ENCODE results near the gene CARD19. TPM values are rescaled to one million over a fixed set of nuclear protein-coding genes. Genes with fewer than 3 reads are reported as not detected.

The CARD19 gene
- total and polyA plus RNA-seq, 2 donors (not counting 1 experiment from before 2014, with no cell fraction given) = 31.9 to 63.4 TPM

GRCh38 chr9:93119953-93120845, 24.2 kb downstream of the CARD19 start:
- peak; percentile 86 for ATAC-seq (ENCODE audit: low read depth)
- TF ChIP-seq, protein P1, sequence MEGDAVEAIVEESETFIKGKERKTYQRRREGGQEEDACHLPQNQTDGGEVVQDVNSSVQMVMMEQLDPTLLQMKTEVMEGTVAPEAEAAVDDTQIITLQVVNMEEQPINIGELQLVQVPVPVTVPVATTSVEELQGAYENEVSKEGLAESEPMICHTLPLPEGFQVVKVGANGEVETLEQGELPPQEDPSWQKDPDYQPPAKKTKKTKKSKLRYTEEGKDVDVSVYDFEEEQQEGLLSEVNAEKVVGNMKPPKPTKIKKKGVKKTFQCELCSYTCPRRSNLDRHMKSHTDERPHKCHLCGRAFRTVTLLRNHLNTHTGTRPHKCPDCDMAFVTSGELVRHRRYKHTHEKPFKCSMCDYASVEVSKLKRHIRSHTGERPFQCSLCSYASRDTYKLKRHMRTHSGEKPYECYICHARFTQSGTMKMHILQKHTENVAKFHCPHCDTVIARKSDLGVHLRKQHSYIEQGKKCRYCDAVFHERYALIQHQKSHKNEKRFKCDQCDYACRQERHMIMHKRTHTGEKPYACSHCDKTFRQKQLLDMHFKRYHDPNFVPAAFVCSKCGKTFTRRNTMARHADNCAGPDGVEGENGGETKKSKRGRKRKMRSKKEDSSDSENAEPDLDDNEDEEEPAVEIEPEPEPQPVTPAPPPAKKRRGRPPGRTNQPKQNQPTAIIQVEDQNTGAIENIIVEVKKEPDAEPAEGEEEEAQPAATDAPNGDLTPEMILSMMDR (IDR thresholded peaks at IDR 0.05) = peak; percentile 58
- no peak for TF ChIP-seq EZH2 (IDR thresholded peaks at IDR 0.05; ENCODE audit: borderline replicate concordance, insufficient read depth, low read depth, low read length, poor library complexity, severe bottlenecking)
- Mint-ChIP-seq H3K27me3 (no peaks in the 10 kb centered on the region), H3K4me3 (peak overlapping the region; percentile 77), H3K9me3 (ENCODE audit: insufficient read depth) (no peaks in the 10 kb centered on the region), H3K4me1 (peaks cover 14% of the 10 kb centered on the region), H3K27ac (peak overlapping the region; percentile 79)
- CTCF ChIA-PET = interaction anchor here (0.6 to 4.9 kb wide), 13 partner anchors 10 to 185 kb away, joined by 3 to 53 read pairs (median 3); partner anchors contain the start of gene NINJ1
- Histone ChIP-seq H3K36me3 (replicated peaks in 1 of 2; ENCODE audit: control extremely low read depth in 1 of 2, control insufficient read depth in 1 of 2, extremely low read depth in 1 of 2, insufficient read depth in 2 of 2, low read length in 1 of 2) (no peaks in the 10 kb centered on the region), H3K9ac (ENCODE audit: low read length) (peak overlapping the region; percentile 25), H3K4me2 (replicated peaks; ENCODE audit: low read depth, low read length, poor library complexity, severe bottlenecking) (peak overlapping the region; percentile 77), H3K27me3 (replicated peaks in 1 of 4; ENCODE audit: control extremely low read depth in 1 of 4, control insufficient read depth in 3 of 4, insufficient read depth in 4 of 4, low read length in 3 of 4) (no peaks in the 10 kb centered on the region), H3K27ac (ENCODE audit: low read length in 2 of 2) (peak overlapping the region; percentile 24 to 34), H3K4me3 (ENCODE audit: control extremely low read depth in 1 of 5, extremely low read depth in 1 of 5, insufficient read depth in 1 of 5, low read depth in 2 of 5, low read length in 4 of 5) (peak overlapping the region in 2 of 5 experiments; percentile 29 to 45), H3K79me2 (ENCODE audit: control insufficient read depth, insufficient read depth, low read length) (no peaks in the 10 kb centered on the region), H3K4me1 (ENCODE audit: control insufficient read depth in 2 of 2, insufficient read depth in 2 of 2, low read length in 2 of 2) (peaks cover 13 to 20% of the 10 kb centered on the region in 2 donors), H2AFZ (ENCODE audit: insufficient read depth, low read depth, low read length, poor library complexity, severe bottlenecking) (peak overlapping the region; percentile 61), H3K9me3 (ENCODE audit: control extremely low read depth in 1 of 3, control insufficient read depth in 2 of 3, insufficient read depth in 1 of 3, low read length in 2 of 3) (no peaks in the 10 kb centered on the region), H4K20me1 (ENCODE audit: control insufficient read depth, insufficient read depth, low read length, poor library complexity, severe bottlenecking) (no peaks in the 10 kb centered on the region)
- intact Hi-C loops (cut with micrococcal nuclease) = loop anchor here (1.0 kb wide), 1 partner anchor 14 kb away; the partner anchor contains the start of gene NINJ1
- POLR2A ChIA-PET = interaction anchor here (0.5 to 1.2 kb wide), 2 partner anchors 11 to 22 kb away, joined by 3 to 6 read pairs; no protein-coding TSS in a partner anchor
- WGBS (ENCODE audit: insufficient coverage) = 15% methylated on average over 17 of the region's 23 CpGs
- DNase-seq = peak; percentile 79
